Glutamatergic neuron (in vitro differentiated cells): ENCODE data around the gene KLRF1. TPM values are rescaled to one million over a fixed set of nuclear protein-coding genes. Genes with fewer than 3 reads are reported as not detected.

Experiments used
- DNase-seq: peaks from one replicate; pipeline ENCODE4 v3.0.0; 2022
- H3K27ac Mint-ChIP-seq: one replicate; pipeline ENCODE4 v1.8.0; 2020; ENCODE audit warnings: mild to moderate bottlenecking, mixed read lengths, inconsistent platforms; ENCODE audit not compliant: unreplicated experiment
- H3K27me3 Mint-ChIP-seq: one replicate; pipeline ENCODE4 v1.8.0; 2020; ENCODE audit warnings: mild to moderate bottlenecking, moderate library complexity, mixed read lengths, inconsistent platforms; ENCODE audit not compliant: unreplicated experiment
- H3K36me3 Mint-ChIP-seq: one replicate; pipeline ENCODE4 v1.8.0; 2020; ENCODE audit warnings: mild to moderate bottlenecking, mixed read lengths, inconsistent platforms; ENCODE audit not compliant: unreplicated experiment
- H3K4me1 Mint-ChIP-seq: one replicate; pipeline ENCODE4 v1.8.0; 2020; ENCODE audit warnings: mild to moderate bottlenecking, low read depth, mixed read lengths, inconsistent platforms; ENCODE audit not compliant: unreplicated experiment
- H3K4me3 Mint-ChIP-seq: one replicate; pipeline ENCODE4 v1.8.0; 2020; ENCODE audit warnings: mild to moderate bottlenecking, mixed read lengths, inconsistent platforms; ENCODE audit not compliant: unreplicated experiment
- H3K9me3 Mint-ChIP-seq: one replicate; pipeline ENCODE4 v1.8.0; 2020; ENCODE audit warnings: mild to moderate bottlenecking, moderate library complexity, mixed read lengths, inconsistent platforms; ENCODE audit not compliant: unreplicated experiment
- total RNA-seq: library from RNA; stranded (reverse); fragmentation: NEBNext Ultra II Directional; extraction: Animal tissue kit (Norgen Biotek cat#: 25700); gene quantifications from one replicate; pipeline ENCODE4 v1.2.1, GENCODE V29; 2021; ENCODE audit not compliant: unreplicated experiment
- TF ChIP-seq, protein P1 (sequence below): fragments of 200-600 bp; sonication (generic); IDR thresholded peaks from one replicate; pipeline ENCODE4 v1.5.0; 2021; ENCODE audit not compliant: partially characterized antibody, unreplicated experiment

Gene KLRF1
- total RNA-seq, 1 donor from 2014 or later, result not detected

DNA sequence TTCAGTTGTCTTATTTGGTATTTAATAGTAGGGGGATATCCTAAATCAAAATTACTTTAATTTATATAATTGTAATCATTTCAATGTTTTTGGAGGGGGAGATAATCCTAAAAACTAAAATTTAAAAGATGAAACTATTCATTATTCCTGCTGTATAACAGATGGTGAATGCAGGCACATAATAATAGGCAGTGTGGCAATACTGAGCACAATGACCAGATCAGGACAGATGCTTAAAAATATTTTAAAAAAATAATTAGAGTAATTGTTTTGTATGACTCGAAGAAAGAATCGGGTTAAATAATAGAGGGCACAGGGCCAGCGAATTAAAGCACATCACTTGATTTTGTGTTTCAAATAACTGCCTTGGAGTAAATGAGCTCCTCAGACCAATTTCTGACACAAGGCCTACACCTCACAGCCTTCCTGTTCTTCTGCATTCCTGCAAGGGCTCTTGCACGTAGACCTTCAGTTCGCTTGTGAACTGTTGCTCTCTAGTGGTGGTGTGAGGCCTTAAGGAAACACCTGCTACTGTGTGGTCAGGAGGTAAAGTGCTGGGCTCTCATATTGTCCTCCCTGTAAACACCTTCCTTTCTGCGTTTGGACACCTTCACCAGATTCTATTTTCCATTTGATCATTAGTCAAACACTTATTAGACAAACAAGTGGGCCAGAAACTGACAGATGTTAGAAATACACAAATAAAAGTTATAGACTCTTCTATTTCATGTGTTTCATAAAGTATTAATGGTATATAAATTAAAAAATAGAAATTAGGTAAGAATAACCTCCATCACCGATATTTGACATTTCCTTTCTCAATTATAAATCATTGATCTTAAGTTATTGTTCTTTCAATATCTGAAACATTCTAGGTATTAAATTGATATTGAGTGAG is 29.3 kb upstream of the KLRF1 start:
- Mint-ChIP-seq H3K27ac (no peak overlapping the region), H3K27me3 (no peaks in the 10 kb centered on the region), H3K4me1 (no peaks in the 10 kb centered on the region), H3K4me3 (no peak overlapping the region), H3K9me3 (no peaks in the 10 kb centered on the region), H3K36me3 (no peaks in the 10 kb centered on the region)
- DNase-seq, result no peak
- TF ChIP-seq, protein P1, sequence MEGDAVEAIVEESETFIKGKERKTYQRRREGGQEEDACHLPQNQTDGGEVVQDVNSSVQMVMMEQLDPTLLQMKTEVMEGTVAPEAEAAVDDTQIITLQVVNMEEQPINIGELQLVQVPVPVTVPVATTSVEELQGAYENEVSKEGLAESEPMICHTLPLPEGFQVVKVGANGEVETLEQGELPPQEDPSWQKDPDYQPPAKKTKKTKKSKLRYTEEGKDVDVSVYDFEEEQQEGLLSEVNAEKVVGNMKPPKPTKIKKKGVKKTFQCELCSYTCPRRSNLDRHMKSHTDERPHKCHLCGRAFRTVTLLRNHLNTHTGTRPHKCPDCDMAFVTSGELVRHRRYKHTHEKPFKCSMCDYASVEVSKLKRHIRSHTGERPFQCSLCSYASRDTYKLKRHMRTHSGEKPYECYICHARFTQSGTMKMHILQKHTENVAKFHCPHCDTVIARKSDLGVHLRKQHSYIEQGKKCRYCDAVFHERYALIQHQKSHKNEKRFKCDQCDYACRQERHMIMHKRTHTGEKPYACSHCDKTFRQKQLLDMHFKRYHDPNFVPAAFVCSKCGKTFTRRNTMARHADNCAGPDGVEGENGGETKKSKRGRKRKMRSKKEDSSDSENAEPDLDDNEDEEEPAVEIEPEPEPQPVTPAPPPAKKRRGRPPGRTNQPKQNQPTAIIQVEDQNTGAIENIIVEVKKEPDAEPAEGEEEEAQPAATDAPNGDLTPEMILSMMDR, result no peak

DNA sequence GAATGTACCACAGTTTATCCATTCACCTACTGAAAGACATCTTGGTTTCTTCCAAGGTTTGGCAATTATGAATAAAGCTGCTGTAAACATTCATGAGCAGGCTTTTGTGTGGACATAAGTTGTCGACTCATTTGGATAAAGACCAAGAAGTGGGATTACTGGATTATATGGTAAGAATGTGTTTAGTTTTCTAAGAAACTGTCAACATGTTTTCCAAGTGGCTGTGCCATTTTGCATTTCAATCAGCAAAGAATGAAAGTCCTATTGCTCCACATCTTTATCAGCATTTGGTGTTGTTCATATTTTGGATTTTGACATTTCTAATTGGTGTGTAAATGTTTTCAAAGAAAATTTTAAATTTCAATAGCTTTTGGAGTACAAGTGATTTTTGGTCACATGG is 27.3 kb upstream of the KLRF1 start:
- H3K9me3 Mint-ChIP-seq, result no peaks in the 10 kb centered on the region
- H3K4me1 Mint-ChIP-seq, result peaks cover 1% of the 10 kb centered on the region
- DNase-seq, result no peak
- TF ChIP-seq, protein P1, result no peak
- H3K27ac Mint-ChIP-seq, result no peak overlapping the region
- H3K4me3 Mint-ChIP-seq, result no peak overlapping the region
- H3K36me3 Mint-ChIP-seq, result no peaks in the 10 kb centered on the region
- no peaks in the 10 kb centered on the region for H3K27me3 Mint-ChIP-seq

DNA sequence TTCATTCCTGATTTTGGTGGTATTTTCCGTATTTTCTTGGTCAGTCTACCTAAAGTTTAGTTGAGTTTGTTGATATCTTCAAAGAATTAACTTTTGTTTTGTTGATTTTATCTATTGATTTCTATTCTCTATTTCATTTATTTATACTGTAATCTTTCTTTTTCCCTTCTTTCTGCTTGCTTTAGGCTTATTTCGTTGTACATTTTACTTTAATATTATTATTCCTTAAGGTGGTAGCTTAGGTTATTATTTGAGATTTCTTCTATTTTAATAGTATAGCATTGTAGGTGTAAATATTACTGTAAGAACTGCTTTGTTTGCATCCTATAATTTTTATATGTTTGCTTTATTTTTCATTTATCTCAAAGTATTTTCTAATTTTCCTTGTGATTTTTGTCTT is 21.4 kb upstream of the KLRF1 start:
- TF ChIP-seq, protein P1, result no peak
- H3K36me3 Mint-ChIP-seq, result no peaks in the 10 kb centered on the region
- no peak overlapping the region for H3K4me3 Mint-ChIP-seq
- no peak for DNase-seq
- no peak overlapping the region for H3K27ac Mint-ChIP-seq
- peaks cover 8% of the 10 kb centered on the region for H3K4me1 Mint-ChIP-seq
- H3K9me3 Mint-ChIP-seq, result no peaks in the 10 kb centered on the region
- no peaks in the 10 kb centered on the region for H3K27me3 Mint-ChIP-seq

DNA sequence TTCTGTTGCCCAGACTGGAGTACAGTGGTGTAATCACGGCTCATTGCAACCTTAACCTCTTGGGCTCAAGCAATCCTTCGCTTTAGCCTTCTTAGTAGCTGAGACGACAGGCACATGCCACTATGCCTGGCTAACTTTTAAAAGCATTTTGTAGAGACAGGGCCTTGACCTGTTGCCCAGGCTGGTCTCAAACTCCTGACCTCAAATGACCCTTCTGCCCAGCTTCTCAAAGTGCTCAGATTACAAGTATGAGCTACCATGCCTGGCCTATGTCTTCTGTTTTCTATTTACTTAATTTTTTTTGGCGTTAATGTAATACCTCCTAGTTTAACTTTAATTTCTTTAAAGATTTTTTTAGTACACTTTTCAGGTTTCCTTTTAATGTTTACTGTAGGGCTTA is 20.6 kb upstream of the KLRF1 start:
- Mint-ChIP-seq H3K27ac (no peak overlapping the region), H3K36me3 (no peaks in the 10 kb centered on the region), H3K4me1 (peaks cover 10% of the 10 kb centered on the region), H3K4me3 (no peak overlapping the region), H3K27me3 (no peaks in the 10 kb centered on the region), H3K9me3 (no peaks in the 10 kb centered on the region)
- DNase-seq, result no peak
- TF ChIP-seq, protein P1, result no peak

DNA sequence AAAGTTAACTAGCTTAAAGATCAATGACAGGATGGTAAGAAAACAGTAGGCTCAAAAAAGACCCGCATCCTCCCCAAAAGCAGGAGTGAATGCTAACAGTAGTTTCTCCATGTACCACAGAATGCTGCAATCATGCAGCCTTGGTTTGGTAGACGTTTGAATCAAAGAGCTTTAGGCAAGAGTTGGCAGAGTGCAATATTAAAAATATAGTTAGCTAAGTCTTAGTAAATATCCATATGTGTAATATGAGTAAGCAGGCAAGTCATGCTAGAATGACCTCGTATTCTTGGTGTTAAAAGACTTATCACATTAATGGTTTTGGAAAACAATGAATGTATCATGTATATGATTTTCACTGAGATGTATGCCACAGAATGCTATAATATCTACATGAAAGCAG is 18.8 kb upstream of the KLRF1 start:
- no peak overlapping the region for H3K4me3 Mint-ChIP-seq

More for the DNA sequence above, 18.8 kb upstream of the KLRF1 start:
- peaks cover 10% of the 10 kb centered on the region for H3K4me1 Mint-ChIP-seq
- TF ChIP-seq, protein P1, result no peak
- DNase-seq, result no peak
- no peaks in the 10 kb centered on the region for H3K27me3 Mint-ChIP-seq
- H3K9me3 Mint-ChIP-seq, result no peaks in the 10 kb centered on the region
- H3K36me3 Mint-ChIP-seq, result no peaks in the 10 kb centered on the region
- no peak overlapping the region for H3K27ac Mint-ChIP-seq
